Stimulated activated CD4-positive, alpha-beta T cell treated with anti-CD3 and anti-CD28 coated beads, TNF-alpha, amount 100 ng/mL, for 24 hours (primary cell): ENCODE measurements around the gene GPC5.
"Not testable (repeated sequence)": the region's sequence is repeated elsewhere in the genome, so short reads cannot be mapped to it uniquely, and the experiment has no call there.

Experiments used
- DNase-seq, 3 experiments: peaks; one replicate each; pipeline ENCODE4 v3.0.0-alpha.2; 2020; ENCODE audit warnings: low read depth in 3 of 3

Gene GPC5

GRCh38 chr13:92640936-92641335, 1242.5 kb downstream of the GPC5 start:
- DNase-seq, result no peak

- no peak for DNase-seq
Measured at GRCh38 chr13:92649140-92649813, 1250.9 kb downstream of the GPC5 start.

- DNase-seq, result no peak
Measured at GRCh38 chr13:92656103-92656502, 1257.7 kb downstream of the GPC5 start.

- no peak for DNase-seq
Measured at GRCh38 chr13:92656648-92657047, 1258.2 kb downstream of the GPC5 start.

GRCh38 chr13:92657565-92657964, 1259.1 kb downstream of the GPC5 start:
- no peak for DNase-seq

GRCh38 chr13:92658293-92658692, 1259.9 kb downstream of the GPC5 start:
- no peak for DNase-seq

- DNase-seq, result no peak
Measured at GRCh38 chr13:92661406-92661805, 1263.0 kb downstream of the GPC5 start.

- DNase-seq, result no peak
Measured at GRCh38 chr13:92668157-92668556, 1269.7 kb downstream of the GPC5 start.

- no peak for DNase-seq
Measured at GRCh38 chr13:92670096-92670495, 1271.7 kb downstream of the GPC5 start.

GRCh38 chr13:92671821-92672220, 1273.4 kb downstream of the GPC5 start:
- DNase-seq, result no peak

- DNase-seq, result no peak
Measured at GRCh38 chr13:92676246-92676645, 1277.8 kb downstream of the GPC5 start.

- no peak for DNase-seq
Measured at GRCh38 chr13:92677571-92677970, 1279.2 kb downstream of the GPC5 start.

- no peak for DNase-seq
Measured at GRCh38 chr13:92679602-92680001, 1281.2 kb downstream of the GPC5 start.

GRCh38 chr13:92681239-92681638, 1282.8 kb downstream of the GPC5 start:
- no peak for DNase-seq

GRCh38 chr13:92682832-92683517, 1284.6 kb downstream of the GPC5 start:
- DNase-seq, result no peak

GRCh38 chr13:92694047-92694446, 1295.6 kb downstream of the GPC5 start:
- DNase-seq, result no peak

GRCh38 chr13:92695827-92696226, 1297.4 kb downstream of the GPC5 start:
- not testable (repeated sequence) for DNase-seq

- no peak for DNase-seq
Measured at GRCh38 chr13:92716749-92717148, 1318.3 kb downstream of the GPC5 start.

- DNase-seq, result no peak
Measured at GRCh38 chr13:92717857-92718256, 1319.4 kb downstream of the GPC5 start.

GRCh38 chr13:92719868-92720267, 1321.4 kb downstream of the GPC5 start:
- no peak for DNase-seq

- DNase-seq, result no peak
Measured at GRCh38 chr13:92721620-92722019, 1323.2 kb downstream of the GPC5 start.

- no peak for DNase-seq
Measured at GRCh38 chr13:92727118-92727517, 1328.7 kb downstream of the GPC5 start.

GRCh38 chr13:92734068-92734467, 1335.6 kb downstream of the GPC5 start:
- no peak for DNase-seq

- no peak for DNase-seq
Measured at GRCh38 chr13:92734545-92734944, 1336.1 kb downstream of the GPC5 start.
